Femur (tissue), 1 donor: ENCODE results near the gene POLR2H.

Experiments used
- DNase-seq: peaks from one replicate; pipeline ENCODE4 v3.0.0-alpha.2; 2017

POLR2H gene

GRCh38 chr3:184352149-184352785 lies 9.2 kb upstream of the POLR2H start:
- DNase-seq: peak; percentile 17

GRCh38 chr3:184352897-184353545 lies 8.5 kb upstream of the POLR2H start:
- DNase-seq: peak; percentile 14

- no peak for DNase-seq
Observed at GRCh38 chr3:184353546-184353941, 8.0 kb upstream of the POLR2H start.

- no peak for DNase-seq
Observed at GRCh38 chr3:184354121-184354728, 7.3 kb upstream of the POLR2H start.

GRCh38 chr3:184354754-184355153 lies 6.8 kb upstream of the POLR2H start:
- no peak for DNase-seq

GRCh38 chr3:184355261-184356040 lies 6.1 kb upstream of the POLR2H start:
- no peak for DNase-seq

- DNase-seq: no peak
Observed at GRCh38 chr3:184357248-184358123, 4.0 kb upstream of the POLR2H start.

- DNase-seq: no peak
Observed at GRCh38 chr3:184358124-184358767, 3.3 kb upstream of the POLR2H start.

GRCh38 chr3:184358921-184359350 lies 2.6 kb upstream of the POLR2H start:
- no peak for DNase-seq

- DNase-seq: no peak
Observed at GRCh38 chr3:184359610-184360009, 1.9 kb upstream of the POLR2H start.

- no peak for DNase-seq
Observed at GRCh38 chr3:184360070-184360928, 1.2 kb upstream of the POLR2H start.

- no peak for DNase-seq
Observed at GRCh38 chr3:184360929-184361531, 480 bp upstream of the POLR2H start.

GRCh38 chr3:184361932-184362667 lies 590 bp downstream of the POLR2H start:
- no peak for DNase-seq

GRCh38 chr3:184362668-184363546 lies 1.4 kb downstream of the POLR2H start:
- DNase-seq: peak; percentile 98

GRCh38 chr3:184366619-184367289 lies 5.2 kb downstream of the POLR2H start:
- DNase-seq: no peak

GRCh38 chr3:184368116-184368515 lies 6.6 kb downstream of the POLR2H start:
- no peak for DNase-seq

GRCh38 chr3:184368586-184369183 lies 7.2 kb downstream of the POLR2H start:
- DNase-seq: peak; percentile 69

- peak; percentile 91 for DNase-seq
Observed at GRCh38 chr3:184371570-184372018, 10.1 kb downstream of the POLR2H start.
